RKO (cell line): ENCODE results near the gene MRPL17.

Experiments
- DNase-seq: peaks from one replicate; pipeline ENCODE4 v3.0.0-alpha.2; 2016; ENCODE audit warnings: low spot score

MRPL17 gene

GRCh38 chr11:6682591-6682935 is 577 bp downstream of the MRPL17 start:
- no peak for DNase-seq

GRCh38 chr11:6681949-6682348 is 1.2 kb downstream of the MRPL17 start:
- peak; percentile 51 for DNase-seq

GRCh38 chr11:6681505-6681904 is 1.6 kb downstream of the MRPL17 start:
- DNase-seq, result no peak

- DNase-seq, result no peak
Observed at GRCh38 chr11:6677018-6677417, 6.1 kb downstream of the MRPL17 start.

GRCh38 chr11:6674862-6675261 is 8.3 kb downstream of the MRPL17 start:
- DNase-seq, result no peak

GRCh38 chr11:6674219-6674597 is 8.9 kb downstream of the MRPL17 start:
- DNase-seq, result no peak

GRCh38 chr11:6673523-6674218 is 9.5 kb downstream of the MRPL17 start:
- DNase-seq, result no peak

- DNase-seq, result no peak
Observed at GRCh38 chr11:6671991-6672390, 11.1 kb downstream of the MRPL17 start.

- no peak for DNase-seq
Observed at GRCh38 chr11:6670202-6670830, 12.8 kb downstream of the MRPL17 start.

- DNase-seq, result peak; percentile 55
Observed at GRCh38 chr11:6667733-6668374, 15.3 kb downstream of the MRPL17 start.

GRCh38 chr11:6666302-6667183 is 16.6 kb downstream of the MRPL17 start:
- no peak for DNase-seq

GRCh38 chr11:6664551-6664950 is 18.6 kb downstream of the MRPL17 start:
- no peak for DNase-seq

- no peak for DNase-seq
Observed at GRCh38 chr11:6663794-6664469, 19.2 kb downstream of the MRPL17 start.

GRCh38 chr11:6660712-6661111 is 22.4 kb downstream of the MRPL17 start:
- no peak for DNase-seq

GRCh38 chr11:6658647-6659046 is 24.5 kb downstream of the MRPL17 start:
- DNase-seq, result no peak

- no peak for DNase-seq
Observed at GRCh38 chr11:6657346-6657745, 25.8 kb downstream of the MRPL17 start.

GRCh38 chr11:6656936-6657335 is 26.2 kb downstream of the MRPL17 start:
- no peak for DNase-seq

GRCh38 chr11:6656584-6656915 is 26.6 kb downstream of the MRPL17 start:
- no peak for DNase-seq

GRCh38 chr11:6655790-6656583 is 27.2 kb downstream of the MRPL17 start, which contains the start of gene DCHS1:
DCHS1 (minus strand) TSS chr11:6655809; CDS start chr11:6641613, 14,196 bp downstream.
- DNase-seq, result no peak

- no peak for DNase-seq
Observed at GRCh38 chr11:6655020-6655789, 27.9 kb downstream of the MRPL17 start.
